Caco-2 (cell line): ENCODE measurements around the gene PARD3. TPM values are rescaled to one million over a fixed set of nuclear protein-coding genes. Genes with fewer than 3 reads are reported as not detected.
A peak's percentile ranks its signal among the peaks of the same experiment; 100 is the strongest.

Experiments
- BruUV-seq: library from RNA; stranded (reverse); fragments of 400-500 nt; replicated peaks from 2 replicates; lab custom pipeline; 2021; lab: Mats Ljungman, UMichigan
- CTCF ChIA-PET: fragments of 300-600 bp; sonication (Branson Sonifier 250); formaldehyde crosslinking; loops from one replicate; lab custom pipeline; 2022; ENCODE audit warnings: antibody characterized with exemption; lab: Charles Lee
- POLR2A ChIA-PET: fragments of 300-600 bp; sonication (Branson Sonifier 250); formaldehyde crosslinking; loops from one replicate; lab custom pipeline; 2022; ENCODE audit warnings: antibody characterized with exemption; lab: Charles Lee
- DNase-seq, 2 experiments: peaks; one replicate each; pipeline versions ENCODE4 v3.0.0 to v3.0.0-alpha.2; 2020 to 2022
- H3K27me3 ChIP-seq: replicated peaks from 2 replicates; pipeline ENCODE4 v1.6.0; 2011; ENCODE audit warnings: low read length; ENCODE audit not compliant: control insufficient read depth, insufficient read depth
- H3K36me3 ChIP-seq: 2 replicates; pipeline ENCODE4 v1.5.1; 2011; ENCODE audit warnings: low read length; ENCODE audit not compliant: control insufficient read depth, insufficient read depth
- H3K4me1 ChIP-seq: fragments of 250-450 bp; sonication (Bioruptor Pico); 2 replicates; pipeline ENCODE4 v1.5.1; 2020; ENCODE audit warnings: mild to moderate bottlenecking
- H3K4me3 ChIP-seq: 2 replicates; pipeline ENCODE4 v1.5.1; 2011; ENCODE audit warnings: low read depth, mild to moderate bottlenecking, control low read depth, low read length
- H3K9me3 ChIP-seq: fragments of 250-450 bp; sonication (Bioruptor Pico); 2 replicates; pipeline ENCODE4 v1.5.1; 2020; ENCODE audit warnings: mild to moderate bottlenecking, moderate library complexity
- H3K27ac Mint-ChIP-seq: one replicate; pipeline ENCODE4 v1.8.0; 2022; ENCODE audit warnings: mixed read lengths; ENCODE audit not compliant: unreplicated experiment
- H3K27me3 Mint-ChIP-seq: one replicate; pipeline ENCODE4 v1.8.0; 2022; ENCODE audit warnings: mixed read lengths; ENCODE audit not compliant: insufficient read depth, unreplicated experiment
- H3K36me3 Mint-ChIP-seq: one replicate; pipeline ENCODE4 v1.8.0; 2022; ENCODE audit warnings: mild to moderate bottlenecking, mixed read lengths; ENCODE audit not compliant: insufficient read depth, unreplicated experiment
- H3K4me1 Mint-ChIP-seq: one replicate; pipeline ENCODE4 v1.8.0; 2022; ENCODE audit warnings: low read depth, mixed read lengths; ENCODE audit not compliant: unreplicated experiment
- H3K4me3 Mint-ChIP-seq: one replicate; pipeline ENCODE4 v1.8.0; 2022; ENCODE audit warnings: mild to moderate bottlenecking, moderate library complexity, mixed read lengths; ENCODE audit not compliant: unreplicated experiment
- H3K9me3 Mint-ChIP-seq: one replicate; pipeline ENCODE4 v1.8.0; 2022; ENCODE audit warnings: mixed read lengths; ENCODE audit not compliant: unreplicated experiment
- intact Hi-C: fragments of 100-400 bp; cut with micrococcal nuclease; formaldehyde crosslinking; loops from one replicate; pipeline ENCODE4 v1.10.0; 2022; ENCODE audit not compliant: unreplicated experiment
- total RNA-seq: library from RNA; stranded (reverse); gene quantifications from 2 replicates; pipeline ENCODE4 v1.2.3, GENCODE V29; 2022
- TF ChIP-seq, protein P1 (sequence below), 2 experiments: fragments of 200-600 bp in 1 of 2; IDR thresholded peaks; 1 replicate in 1 of 2; 2 replicates in 1 of 2; pipeline versions ENCODE4 v1.5.1 to v1.8.0; 2011 to 2022; ENCODE audit warnings: antibody characterized with exemption in 1 of 2, control low read depth in 1 of 2, inconsistent platforms in 1 of 2, low read depth in 1 of 2, low read length in 1 of 2, mild to moderate bottlenecking in 1 of 2, moderate library complexity in 1 of 2; ENCODE audit not compliant: insufficient read depth in 1 of 2, severe bottlenecking in 1 of 2, unreplicated experiment in 1 of 2

The PARD3 gene
- total RNA-seq, 1 experiment from 2014 or later: 80.7 TPM

DNA sequence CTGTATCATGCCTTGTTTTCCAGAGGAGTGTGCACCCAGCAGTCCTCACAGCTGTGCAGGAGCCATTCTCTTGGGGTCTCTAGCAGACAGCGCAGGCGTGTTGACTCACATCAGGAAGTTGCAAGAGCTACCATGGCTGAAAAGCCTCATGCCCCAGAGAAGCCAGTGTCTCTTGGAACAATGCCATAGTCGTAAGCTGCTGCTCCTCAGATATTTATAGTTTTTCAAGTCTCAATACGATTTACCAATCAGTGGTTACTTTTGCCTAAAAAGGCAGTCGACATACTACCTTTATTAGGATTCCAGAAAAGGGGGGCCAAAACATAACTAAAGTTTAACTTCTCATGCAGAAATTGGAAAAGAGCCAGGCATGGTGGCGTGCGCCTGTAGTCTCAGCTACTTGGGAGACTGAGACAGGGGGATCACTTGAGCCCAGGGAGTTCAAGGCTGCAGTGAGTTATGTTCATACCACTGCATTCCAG is 407.7 kb downstream of the PARD3 start:
- H3K27ac Mint-ChIP-seq: no peak overlapping the region
- TF ChIP-seq, protein P1, sequence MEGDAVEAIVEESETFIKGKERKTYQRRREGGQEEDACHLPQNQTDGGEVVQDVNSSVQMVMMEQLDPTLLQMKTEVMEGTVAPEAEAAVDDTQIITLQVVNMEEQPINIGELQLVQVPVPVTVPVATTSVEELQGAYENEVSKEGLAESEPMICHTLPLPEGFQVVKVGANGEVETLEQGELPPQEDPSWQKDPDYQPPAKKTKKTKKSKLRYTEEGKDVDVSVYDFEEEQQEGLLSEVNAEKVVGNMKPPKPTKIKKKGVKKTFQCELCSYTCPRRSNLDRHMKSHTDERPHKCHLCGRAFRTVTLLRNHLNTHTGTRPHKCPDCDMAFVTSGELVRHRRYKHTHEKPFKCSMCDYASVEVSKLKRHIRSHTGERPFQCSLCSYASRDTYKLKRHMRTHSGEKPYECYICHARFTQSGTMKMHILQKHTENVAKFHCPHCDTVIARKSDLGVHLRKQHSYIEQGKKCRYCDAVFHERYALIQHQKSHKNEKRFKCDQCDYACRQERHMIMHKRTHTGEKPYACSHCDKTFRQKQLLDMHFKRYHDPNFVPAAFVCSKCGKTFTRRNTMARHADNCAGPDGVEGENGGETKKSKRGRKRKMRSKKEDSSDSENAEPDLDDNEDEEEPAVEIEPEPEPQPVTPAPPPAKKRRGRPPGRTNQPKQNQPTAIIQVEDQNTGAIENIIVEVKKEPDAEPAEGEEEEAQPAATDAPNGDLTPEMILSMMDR (IDR thresholded peaks at IDR 0.05; ENCODE audit: insufficient read depth in 1 of 2, low read depth in 1 of 2, low read length in 1 of 2, severe bottlenecking in 1 of 2, unreplicated experiment in 1 of 2): no peak
- H3K4me3 Mint-ChIP-seq: no peak overlapping the region
- no peaks in the 10 kb centered on the region for H3K36me3 Mint-ChIP-seq
- ChIA-PET CTCF (no interaction called here), POLR2A (no interaction called here)
- BruUV-seq: no TSS peak
- Histone ChIP-seq H3K4me1 (peaks cover 24% of the 10 kb centered on the region), H3K27me3 (no peaks in the 10 kb centered on the region), H3K36me3 (no peaks in the 10 kb centered on the region), H3K9me3 (no peaks in the 10 kb centered on the region), H3K4me3 (no peak overlapping the region)
- intact Hi-C loops: loop anchor here (2.0 kb wide), 1 partner anchor 19 kb away; no protein-coding TSS in a partner anchor
- no peak for DNase-seq
- H3K4me1 Mint-ChIP-seq: peaks cover 42% of the 10 kb centered on the region
- no peaks in the 10 kb centered on the region for H3K27me3 Mint-ChIP-seq
- H3K9me3 Mint-ChIP-seq: no peaks in the 10 kb centered on the region

DNA sequence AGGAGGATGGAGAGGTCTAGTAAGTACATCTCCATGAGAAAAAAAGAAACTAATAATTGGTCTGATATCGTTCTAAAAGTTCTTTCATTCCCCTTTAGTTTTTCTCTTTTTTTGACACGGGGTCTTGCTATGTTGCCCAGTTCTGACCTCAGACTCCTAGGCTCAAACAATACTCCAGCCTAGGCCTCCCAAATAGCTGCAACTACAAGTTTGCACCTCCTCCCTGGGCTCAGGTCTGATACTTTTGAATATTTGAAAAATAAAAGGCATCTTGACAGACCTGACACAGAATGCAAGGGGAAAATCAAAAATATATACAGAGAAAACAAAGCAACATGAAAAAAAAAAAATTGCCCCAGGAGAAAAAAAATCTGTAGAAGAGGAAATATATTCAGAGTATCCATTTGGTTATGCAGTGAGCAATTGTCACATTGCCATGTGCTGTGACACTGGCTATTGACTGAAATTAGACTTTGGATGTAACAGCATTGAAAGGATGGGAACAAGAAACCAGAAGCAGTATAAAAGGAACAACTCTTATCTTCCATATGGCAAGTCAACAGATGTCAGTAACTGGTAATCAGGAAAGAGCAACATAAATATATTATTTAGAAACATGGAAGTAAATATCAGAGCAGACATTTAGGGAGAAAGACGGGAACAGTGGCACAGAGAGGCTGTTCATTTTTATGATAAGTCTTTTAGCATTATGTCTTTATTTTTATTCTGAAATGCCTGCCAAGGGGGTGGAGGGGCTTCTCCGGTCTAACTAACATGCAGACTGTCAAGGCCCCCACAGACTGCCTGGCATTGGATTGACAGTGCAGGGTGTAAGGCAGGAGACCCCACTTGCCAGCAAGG is 408.4 kb downstream of the PARD3 start:
- Histone ChIP-seq H3K4me3 (no peak overlapping the region), H3K36me3 (no peaks in the 10 kb centered on the region), H3K4me1 (peaks cover 24% of the 10 kb centered on the region), H3K27me3 (no peaks in the 10 kb centered on the region), H3K9me3 (no peaks in the 10 kb centered on the region)
- H3K27ac Mint-ChIP-seq: peak overlapping the region; percentile 22
- no peaks in the 10 kb centered on the region for H3K9me3 Mint-ChIP-seq
- ChIA-PET CTCF (no interaction called here), POLR2A (no interaction called here)
- H3K4me1 Mint-ChIP-seq: peaks cover 42% of the 10 kb centered on the region
- H3K4me3 Mint-ChIP-seq: no peak overlapping the region
- no peak for DNase-seq
- no peaks in the 10 kb centered on the region for H3K27me3 Mint-ChIP-seq
- H3K36me3 Mint-ChIP-seq: no peaks in the 10 kb centered on the region
- no TSS peak for BruUV-seq
- TF ChIP-seq, protein P1 (IDR thresholded peaks at IDR 0.05; ENCODE audit: insufficient read depth in 1 of 2, low read depth in 1 of 2, low read length in 1 of 2, severe bottlenecking in 1 of 2, unreplicated experiment in 1 of 2): no peak
- intact Hi-C loops: loop anchor here (2.0 kb wide), 1 partner anchor 20 kb away; no protein-coding TSS in a partner anchor

DNA sequence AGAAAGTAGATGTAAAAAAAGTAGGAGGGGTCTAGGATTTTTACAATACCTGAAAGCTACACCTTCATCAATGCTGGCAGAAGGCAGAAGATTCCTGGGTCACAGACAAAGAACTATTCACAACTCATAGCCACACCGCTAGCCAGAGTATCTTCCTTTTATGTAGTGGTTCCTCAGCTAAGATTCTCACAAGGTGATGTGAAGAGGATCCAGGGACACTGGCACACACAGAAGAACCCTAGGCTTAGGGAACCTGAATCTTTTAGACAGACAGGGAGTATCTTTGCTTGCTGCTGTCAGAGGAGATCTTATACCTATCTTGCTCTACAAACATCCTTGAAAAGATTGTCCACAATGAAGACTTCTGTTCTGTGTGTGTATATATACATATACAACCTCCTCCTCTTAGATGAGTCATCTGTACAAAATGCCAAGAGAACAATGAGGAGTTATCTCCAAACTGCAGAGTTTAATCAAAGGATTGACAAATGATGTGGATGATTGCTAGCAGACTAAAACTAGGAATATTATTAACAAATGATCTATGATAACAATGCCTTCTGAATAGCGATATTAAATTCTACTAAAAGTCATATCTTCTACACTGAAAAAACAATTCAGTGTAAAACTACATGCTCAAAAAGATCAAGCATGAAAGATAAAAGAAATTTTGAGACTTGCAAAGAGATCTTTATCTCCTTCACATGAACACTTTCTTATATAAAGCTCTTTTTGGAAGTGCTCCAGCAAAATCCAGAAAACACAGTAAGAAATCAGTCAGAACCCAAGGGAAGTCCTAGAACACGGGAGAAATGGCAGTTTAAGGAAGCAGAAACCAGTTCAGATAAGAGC is 409.3 kb downstream of the PARD3 start:
- no peaks in the 10 kb centered on the region for H3K36me3 ChIP-seq
- peak in 1 of 2 experiments; percentile 39 for DNase-seq
- H3K4me3 ChIP-seq: no peak overlapping the region
- TF ChIP-seq, protein P1 (IDR thresholded peaks at IDR 0.05; ENCODE audit: insufficient read depth in 1 of 2, low read depth in 1 of 2, low read length in 1 of 2, severe bottlenecking in 1 of 2, unreplicated experiment in 1 of 2): no peak
- Mint-ChIP-seq H3K4me1 (peaks cover 42% of the 10 kb centered on the region), H3K27me3 (no peaks in the 10 kb centered on the region), H3K9me3 (no peaks in the 10 kb centered on the region), H3K4me3 (peak overlapping the region; percentile 23), H3K27ac (peak overlapping the region; percentile 22), H3K36me3 (no peaks in the 10 kb centered on the region)
- ChIA-PET CTCF (no interaction called here), POLR2A (no interaction called here)
- H3K9me3 ChIP-seq: no peaks in the 10 kb centered on the region
- no TSS peak for BruUV-seq
- intact Hi-C loops: loop anchor here (2.0 kb wide), 1 partner anchor 21 kb away; no protein-coding TSS in a partner anchor
- peaks cover 24% of the 10 kb centered on the region for H3K4me1 ChIP-seq
- H3K27me3 ChIP-seq: no peaks in the 10 kb centered on the region
